Spleen (tissue), 11 donors: ENCODE results near the gene HLF. TPM values are rescaled to one million over a fixed set of nuclear protein-coding genes. Genes with fewer than 3 reads are reported as not detected.

Experiments used
- DNase-seq: peaks from one replicate; pipeline ENCODE4 v3.0.0-alpha.2; 2020
- H3K27ac ChIP-seq, 8 donors: fragments of 200-600 bp; sonication (generic) in 7 of 8; 1 replicate in 4 of 8; 2 replicates in 4 of 8; pipeline versions ENCODE4 v1.5.0 to v1.8.0; 2016 to 2021; ENCODE audit warnings: inconsistent platforms in 4 of 8, mild to moderate bottlenecking in 4 of 8, moderate library complexity in 1 of 8
- H3K27me3 ChIP-seq, 7 donors: fragments of 200-600 bp; sonication (generic) in 6 of 7; replicated peaks in 1 of 7; 1 replicate in 4 of 7; 2 replicates in 3 of 7; pipeline versions ENCODE4 v1.5.0 to v1.8.0; 2016 to 2021; ENCODE audit warnings: inconsistent platforms in 3 of 7, mild to moderate bottlenecking in 1 of 7
- H3K36me3 ChIP-seq, 6 donors: fragments of 200-600 bp; sonication (generic) in 5 of 6; 1 replicate in 4 of 6; 2 replicates in 2 of 6; pipeline versions ENCODE4 v1.5.0 to v1.8.0; 2016 to 2021; ENCODE audit warnings: inconsistent platforms in 2 of 6
- H3K4me1 ChIP-seq, 6 donors: fragments of 200-600 bp; sonication (generic) in 5 of 6; 1 replicate in 3 of 6; 2 replicates in 3 of 6; pipeline versions ENCODE4 v1.5.0 to v1.8.0; 2016 to 2021; ENCODE audit warnings: inconsistent platforms in 3 of 6
- H3K4me3 ChIP-seq, 8 donors: fragments of 200-600 bp; sonication (generic) in 7 of 8; 1 replicate in 4 of 8; 2 replicates in 4 of 8; pipeline versions ENCODE4 v1.5.0 to v1.8.0; 2016 to 2021; ENCODE audit warnings: inconsistent platforms in 4 of 8, mild to moderate bottlenecking in 4 of 8, moderate library complexity in 2 of 8
- H3K9me3 ChIP-seq, 8 donors: fragments of 200-600 bp; sonication (generic) in 7 of 8; 1 replicate in 4 of 8; 2 replicates in 4 of 8; pipeline versions ENCODE4 v1.5.0 to v1.8.0; 2016 to 2021; ENCODE audit warnings: inconsistent platforms in 4 of 8
- POLR2A ChIP-seq, 3 donors: fragments of 450-650 bp; IDR thresholded peaks; one replicate each; pipeline ENCODE4 v1.5.1; 2017; ENCODE audit warnings: antibody characterized with exemption in 3 of 3, mild to moderate bottlenecking in 1 of 3
- POLR2AphosphoS5 ChIP-seq, 3 donors: sonication (generic); formaldehyde crosslinking; IDR thresholded peaks; one replicate each; pipeline ENCODE4 v1.5.1; 2017; ENCODE audit warnings: antibody characterized with exemption in 3 of 3
- WGBS, 5 donors: extraction: QIAGEN DNeasy Blood & Tissue Kit in 3 of 5; methylation state at CpG; one replicate each; pipeline versions ENCODE4 v1.1.5 to v1.1.7; 2013 to 2018; 5-methylcytosine and 5-hydroxymethylcytosine counted together
- intact Hi-C: fragments of 100-400 bp; cut with DNase I; formaldehyde crosslinking; loops from one replicate; pipeline ENCODE4 v1.15.0; 2023; ENCODE audit warnings: low total_unique reads
- polyA plus RNA-seq, 3 donors: library from polyadenylated mRNA; stranded (reverse); fragments of 200-250 nt; gene quantifications; one replicate each; pipeline ENCODE4 v1.2.1, GENCODE V29; 2013
- total RNA-seq, 7 donors: library from RNA; depleted of rRNA in 3 of 7; stranded (reverse); fragments of >200 nt in 3 of 7; fragmentation: NEBNext Ultra II Directional in 4 of 7; extraction: Animal tissue kit (Norgen Biotek cat#: 25700) in 4 of 7; gene quantifications; one replicate each; pipeline versions ENCODE4 v1.1.0 to v1.2.1, GENCODE V29; 2016 to 2021
- TF ChIP-seq, protein P1 (sequence below), 11 experiments: fragments of 200-600 bp in 7 of 11; fragments of 450-650 bp in 4 of 11; sonication (generic) in 4 of 11; IDR thresholded peaks in 8 of 11; conservative IDR thresholded peaks in 3 of 11; 1 replicate in 7 of 11; 2 replicates in 4 of 11; pipeline versions ENCODE4 v1.4.0 to v1.8.0; 2016 to 2021; ENCODE audit warnings: antibody characterized with exemption in 11 of 11, inconsistent platforms in 4 of 11, mild to moderate bottlenecking in 1 of 11
- donor health status: healthy with polysubstance abuse.
- donor health status: DM: no; HTN: no; CAD: no; lungs with moderate emphysema.
- donor health status: DM: no; HTN: no; CAD: no.
- donor health status: Bipolar disorder and iron deficiency.
- donor health status: healthy.
- donor health status: DM: no; HTN: no; CAD: no.
- donor health status: DM: yes; HTN: yes; CAD: no.

Gene HLF
- total and polyA plus RNA-seq, 10 donors, result 1.6 to 37.9 (median 12.9) TPM

DNA sequence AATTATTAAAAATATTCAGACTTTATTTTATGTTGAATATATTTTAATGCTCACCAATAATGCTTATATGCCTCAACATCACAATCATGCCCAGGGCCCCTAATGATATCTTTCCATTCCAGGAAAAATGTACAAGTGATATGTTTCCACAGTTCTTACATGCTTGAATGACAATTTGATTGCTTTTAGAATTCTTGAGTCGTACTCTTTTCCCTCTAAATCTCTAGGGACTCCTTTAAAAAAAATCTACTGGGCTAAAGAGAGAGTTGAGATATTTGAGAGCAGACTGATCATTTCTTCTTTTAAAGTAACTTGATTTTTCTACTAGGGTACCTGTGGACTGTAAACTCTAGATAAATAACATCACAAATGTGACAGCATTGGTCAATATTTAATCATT is 18.2 kb upstream of the HLF start:
- WGBS, 5 donors, result 49 to 63% (median 60%) methylated on average over 1 of the region's 1 CpG
- Histone ChIP-seq H3K27me3 (peaks cover 0 to 26% (median 0%) of the 10 kb centered on the region in 7 donors), H3K4me1 (no peaks in the 10 kb centered on the region), H3K27ac (no peak overlapping the region), H3K9me3 (peaks cover 0 to 6% (median 0%) of the 10 kb centered on the region in 8 donors), H3K4me3 (no peak overlapping the region), H3K36me3 (no peaks in the 10 kb centered on the region)
- no peak for DNase-seq
- TF ChIP-seq POLR2A (IDR thresholded peaks at IDR 0.05) (no peak), POLR2AphosphoS5 (IDR thresholded peaks at IDR 0.05) (no peak)
- TF ChIP-seq, protein P1, sequence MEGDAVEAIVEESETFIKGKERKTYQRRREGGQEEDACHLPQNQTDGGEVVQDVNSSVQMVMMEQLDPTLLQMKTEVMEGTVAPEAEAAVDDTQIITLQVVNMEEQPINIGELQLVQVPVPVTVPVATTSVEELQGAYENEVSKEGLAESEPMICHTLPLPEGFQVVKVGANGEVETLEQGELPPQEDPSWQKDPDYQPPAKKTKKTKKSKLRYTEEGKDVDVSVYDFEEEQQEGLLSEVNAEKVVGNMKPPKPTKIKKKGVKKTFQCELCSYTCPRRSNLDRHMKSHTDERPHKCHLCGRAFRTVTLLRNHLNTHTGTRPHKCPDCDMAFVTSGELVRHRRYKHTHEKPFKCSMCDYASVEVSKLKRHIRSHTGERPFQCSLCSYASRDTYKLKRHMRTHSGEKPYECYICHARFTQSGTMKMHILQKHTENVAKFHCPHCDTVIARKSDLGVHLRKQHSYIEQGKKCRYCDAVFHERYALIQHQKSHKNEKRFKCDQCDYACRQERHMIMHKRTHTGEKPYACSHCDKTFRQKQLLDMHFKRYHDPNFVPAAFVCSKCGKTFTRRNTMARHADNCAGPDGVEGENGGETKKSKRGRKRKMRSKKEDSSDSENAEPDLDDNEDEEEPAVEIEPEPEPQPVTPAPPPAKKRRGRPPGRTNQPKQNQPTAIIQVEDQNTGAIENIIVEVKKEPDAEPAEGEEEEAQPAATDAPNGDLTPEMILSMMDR (IDR thresholded peaks at IDR 0.05 in 8 of 11, conservative IDR thresholded peaks at IDR 0.05 in 3 of 11), result no peak
- intact Hi-C loops, result loop anchor here (10.0 kb wide), 1 partner anchor 48 kb away; no protein-coding TSS in a partner anchor

DNA sequence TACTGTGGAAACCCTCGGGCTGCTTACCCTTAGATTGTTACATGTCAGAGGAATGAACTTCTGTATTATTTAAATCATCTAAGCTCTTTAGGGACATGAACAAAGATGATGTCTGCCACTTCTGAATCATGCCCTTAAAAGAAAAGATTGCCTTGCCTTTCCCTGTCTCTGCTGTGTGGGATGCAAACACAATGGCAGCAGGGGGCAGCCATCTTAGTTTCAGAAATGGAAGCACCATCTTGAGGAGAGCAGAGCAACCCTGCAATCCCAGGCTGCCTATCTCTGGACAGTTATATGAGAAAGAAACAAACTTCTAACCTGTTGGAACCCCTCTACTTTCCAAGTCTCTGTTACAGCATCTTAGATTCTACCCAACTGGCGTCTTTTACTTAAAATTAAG is 16.7 kb upstream of the HLF start:
- Histone ChIP-seq H3K36me3 (no peaks in the 10 kb centered on the region), H3K9me3 (peaks cover 0 to 6% (median 0%) of the 10 kb centered on the region in 8 donors), H3K27ac (no peak overlapping the region), H3K4me3 (no peak overlapping the region), H3K4me1 (no peaks in the 10 kb centered on the region), H3K27me3 (peaks cover 0 to 20% (median 0%) of the 10 kb centered on the region in 7 donors)
- TF ChIP-seq, protein P1 (IDR thresholded peaks at IDR 0.05 in 8 of 11, conservative IDR thresholded peaks at IDR 0.05 in 3 of 11), result no peak
- TF ChIP-seq POLR2AphosphoS5 (IDR thresholded peaks at IDR 0.05) (no peak), POLR2A (IDR thresholded peaks at IDR 0.05) (no peak)
- no peak for DNase-seq
- intact Hi-C loops, result loop anchor here (10.0 kb wide), 1 partner anchor 47 kb away; no protein-coding TSS in a partner anchor
- 72 to 85% (median 82%) methylated on average over 2 of the region's 2 CpGs for WGBS, 5 donors

DNA sequence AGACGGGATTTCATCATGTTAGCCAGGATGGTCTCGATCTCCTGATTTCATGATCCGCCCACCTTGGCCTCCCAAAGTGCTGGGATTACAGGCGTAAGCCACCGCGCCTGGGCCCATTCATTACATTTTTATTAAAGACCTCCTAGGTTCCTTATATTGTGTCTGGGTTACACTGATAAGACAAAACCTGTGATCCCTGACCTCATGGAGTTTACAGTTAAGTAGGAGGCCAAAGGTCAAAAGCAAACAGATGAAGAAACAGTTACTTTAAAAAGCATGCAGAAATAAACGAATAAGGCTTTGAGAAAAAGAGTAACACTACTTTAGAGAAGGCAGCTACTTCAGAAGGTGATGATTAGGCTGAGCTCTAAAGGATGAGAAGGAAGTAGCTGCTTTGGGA is 14.9 kb upstream of the HLF start:
- intact Hi-C loops, result loop anchor here (10.0 kb wide), 1 partner anchor 45 kb away; no protein-coding TSS in a partner anchor

DNA sequence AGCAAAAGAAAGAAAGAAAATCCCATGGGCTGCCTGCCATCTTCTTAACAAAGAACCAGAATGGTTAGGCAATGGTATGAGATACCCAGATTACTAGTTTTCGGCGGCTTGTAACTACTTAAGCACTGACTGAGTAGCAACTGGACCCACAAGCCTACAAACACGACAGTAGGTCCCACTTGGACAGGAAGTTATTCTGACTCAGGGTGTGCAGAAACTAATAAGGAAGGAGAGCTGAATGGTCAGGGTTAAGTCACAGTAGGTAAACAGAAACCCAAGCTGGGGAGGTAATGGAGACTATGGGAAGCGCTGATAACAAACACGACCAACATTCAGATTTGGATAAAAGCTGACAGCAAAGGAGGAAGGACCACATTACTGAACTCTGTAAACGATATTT is 10.4 kb upstream of the HLF start:
- intact Hi-C loops, result no loop called here
- Histone ChIP-seq H3K9me3 (no peaks in the 10 kb centered on the region), H3K27me3 (peaks cover 0 to 9% (median 0%) of the 10 kb centered on the region in 7 donors), H3K4me1 (no peaks in the 10 kb centered on the region), H3K36me3 (no peaks in the 10 kb centered on the region), H3K4me3 (no peak overlapping the region), H3K27ac (no peak overlapping the region)
- TF ChIP-seq, protein P1 (IDR thresholded peaks at IDR 0.05 in 8 of 11, conservative IDR thresholded peaks at IDR 0.05 in 3 of 11), result no peak
- TF ChIP-seq POLR2AphosphoS5 (IDR thresholded peaks at IDR 0.05) (no peak), POLR2A (IDR thresholded peaks at IDR 0.05) (no peak)
- WGBS, 5 donors, result 73 to 87% (median 82%) methylated on average over 6 of the region's 6 CpGs
- no peak for DNase-seq

More for the DNA sequence above, 14.9 kb upstream of the HLF start:
- Histone ChIP-seq H3K4me3 (no peak overlapping the region), H3K36me3 (no peaks in the 10 kb centered on the region), H3K27me3 (peaks cover 0 to 15% (median 0%) of the 10 kb centered on the region in 7 donors), H3K4me1 (no peaks in the 10 kb centered on the region), H3K9me3 (peaks cover 0 to 6% (median 0%) of the 10 kb centered on the region in 8 donors), H3K27ac (no peak overlapping the region)
- DNase-seq, result no peak
- TF ChIP-seq, protein P1 (IDR thresholded peaks at IDR 0.05 in 8 of 11, conservative IDR thresholded peaks at IDR 0.05 in 3 of 11), result no peak
- TF ChIP-seq POLR2A (IDR thresholded peaks at IDR 0.05) (no peak), POLR2AphosphoS5 (IDR thresholded peaks at IDR 0.05) (no peak)
- WGBS, 5 donors, result 85 to 91% (median 88%) methylated on average over 7 of the region's 7 CpGs
